GM23338 (cell line): ENCODE data around the gene FAF1. TPM values are rescaled to one million over a fixed set of nuclear protein-coding genes. Genes with fewer than 3 reads are reported as not detected.

ENCODE experiments used
- ATAC-seq: fragments of 200-7000 bp; cut with Tn5 transposase; 3 replicates; pipeline ENCODE4 v1.9.1; 2020
- DNase-seq: peaks from one replicate; pipeline ENCODE4 v3.0.0-alpha.2; 2015; ENCODE audit warnings: low spot score
- H2AFZ ChIP-seq: fragments of 200-600 bp; sonication (generic); 2 replicates; pipeline ENCODE4 v1.8.0; 2016; ENCODE audit warnings: antibody characterized with exemption, mild to moderate bottlenecking, moderate library complexity
- H3F3A ChIP-seq: fragments of 200-600 bp; sonication (generic); replicated peaks from 2 replicates; pipeline ENCODE4 v1.8.0; 2017; ENCODE audit warnings: antibody characterized with exemption, mixed run types, low read depth
- H3K27ac ChIP-seq: fragments of 200-600 bp; sonication (generic); 2 replicates; pipeline ENCODE4 v1.6.1; 2016; ENCODE audit warnings: low read depth
- H3K27me3 ChIP-seq: fragments of 200-600 bp; sonication (generic); 2 replicates; pipeline ENCODE4 v1.8.0; 2016; ENCODE audit warnings: mild to moderate bottlenecking, mixed run types, moderate library complexity; ENCODE audit not compliant: insufficient read depth
- H3K36me3 ChIP-seq: fragments of 200-600 bp; sonication (generic); 2 replicates; pipeline ENCODE4 v1.8.0; 2016; ENCODE audit warnings: mild to moderate bottlenecking; ENCODE audit not compliant: insufficient read depth
- H3K4me1 ChIP-seq: fragments of 200-600 bp; sonication (generic); 2 replicates; pipeline ENCODE4 v1.8.0; 2016; ENCODE audit warnings: mild to moderate bottlenecking, moderate library complexity; ENCODE audit not compliant: insufficient read depth
- H3K4me2 ChIP-seq: fragments of 200-600 bp; sonication (generic); 2 replicates; pipeline ENCODE4 v1.7.1; 2017; ENCODE audit warnings: mixed run types
- H3K4me3 ChIP-seq: fragments of 200-600 bp; sonication (generic); 2 replicates; pipeline ENCODE4 v1.6.1; 2016; ENCODE audit warnings: mixed run types
- H3K79me2 ChIP-seq: fragments of 200-600 bp; sonication (generic); replicated peaks from 2 replicates; pipeline ENCODE4 v1.8.0; 2017; ENCODE audit warnings: mild to moderate bottlenecking; ENCODE audit not compliant: insufficient read depth
- H3K9me2 ChIP-seq: fragments of 200-600 bp; sonication (generic); 2 replicates; pipeline ENCODE4 v1.8.0; 2017; ENCODE audit not compliant: insufficient read depth
- H4K20me1 ChIP-seq: fragments of 200-600 bp; sonication (generic); replicated peaks from 2 replicates; pipeline ENCODE4 v1.8.0; 2017; ENCODE audit warnings: mild to moderate bottlenecking; ENCODE audit not compliant: insufficient read depth
- H3K27ac Mint-ChIP-seq: 2 replicates; pipeline ENCODE4 v1.8.0; 2020; ENCODE audit warnings: inconsistent platforms, mild to moderate bottlenecking, moderate library complexity, mixed read lengths
- H3K27me3 Mint-ChIP-seq: 3 replicates; pipeline ENCODE4 v1.8.0; 2022; ENCODE audit warnings: low read depth, mild to moderate bottlenecking, moderate library complexity, mixed read lengths, inconsistent platforms; ENCODE audit not compliant: insufficient read depth, poor library complexity
- H3K36me3 Mint-ChIP-seq: 3 replicates; pipeline ENCODE4 v1.8.0; 2021; ENCODE audit warnings: low read depth, mild to moderate bottlenecking, inconsistent platforms, moderate library complexity, mixed read lengths
- H3K4me1 Mint-ChIP-seq: 3 replicates; pipeline ENCODE4 v1.8.0; 2020; ENCODE audit warnings: mild to moderate bottlenecking, inconsistent platforms, mixed read lengths
- H3K4me3 Mint-ChIP-seq: 3 replicates; pipeline ENCODE4 v1.8.0; 2021; ENCODE audit warnings: moderate library complexity, mild to moderate bottlenecking, inconsistent platforms, mixed read lengths
- H3K9me3 Mint-ChIP-seq: 3 replicates; pipeline ENCODE4 v1.8.0; 2020; ENCODE audit warnings: moderate library complexity, mild to moderate bottlenecking, inconsistent platforms, mixed read lengths
- CTCF ChIP-seq, 2 experiments: fragments of 200-600 bp in 1 of 2; sonication (generic) in 1 of 2; conservative IDR thresholded peaks; 2 replicates each; pipeline versions ENCODE4 v1.5.1 to v1.6.1; 2016 to 2017; ENCODE audit warnings: antibody characterized with exemption in 2 of 2, low read depth in 2 of 2, mild to moderate bottlenecking in 2 of 2, moderate library complexity in 1 of 2
- ETS1 ChIP-seq: IDR thresholded peaks from 2 replicates; pipeline ENCODE4 v1.6.1; 2016; ENCODE audit warnings: antibody characterized with exemption
- EZH2 ChIP-seq: fragments of 200-600 bp; sonication (generic); IDR thresholded peaks from one replicate; pipeline ENCODE4 v1.8.0; 2017; ENCODE audit warnings: antibody characterized with exemption, mild to moderate bottlenecking, low read depth; ENCODE audit not compliant: unreplicated experiment
- EZH2phosphoT487 ChIP-seq: fragments of 200-600 bp; sonication (generic); IDR thresholded peaks from one replicate; pipeline ENCODE4 v1.8.1; 2018; ENCODE audit warnings: antibody characterized with exemption; ENCODE audit not compliant: unreplicated experiment
- polyA plus RNA-seq: library from polyadenylated mRNA; unstranded; fragments of >200 nt; fragmentation: Nextera tagmentation; extraction: Ambion mirVana; gene quantifications from 2 replicates; pipeline ENCODE4 v1.2.1, GENCODE V29; 2016
- total RNA-seq: library from RNA; depleted of rRNA; stranded (reverse); fragments of >200 nt; shearing (Covaris generic); gene quantifications from 2 replicates; pipeline ENCODE4 v1.2.3, GENCODE V29; 2014
- TF ChIP-seq, protein P1 (sequence below): IDR thresholded peaks from one replicate; pipeline ENCODE4 v1.6.1; 2018; ENCODE audit warnings: antibody characterized with exemption; ENCODE audit not compliant: unreplicated experiment

Gene FAF1
- total and polyA plus RNA-seq, 2 experiments from 2014 or later, result 24.1 to 53.2 TPM

GRCh38 chr1:50425376-50426107, 534.5 kb downstream of the FAF1 start (continued):
- TF ChIP-seq, protein P1, sequence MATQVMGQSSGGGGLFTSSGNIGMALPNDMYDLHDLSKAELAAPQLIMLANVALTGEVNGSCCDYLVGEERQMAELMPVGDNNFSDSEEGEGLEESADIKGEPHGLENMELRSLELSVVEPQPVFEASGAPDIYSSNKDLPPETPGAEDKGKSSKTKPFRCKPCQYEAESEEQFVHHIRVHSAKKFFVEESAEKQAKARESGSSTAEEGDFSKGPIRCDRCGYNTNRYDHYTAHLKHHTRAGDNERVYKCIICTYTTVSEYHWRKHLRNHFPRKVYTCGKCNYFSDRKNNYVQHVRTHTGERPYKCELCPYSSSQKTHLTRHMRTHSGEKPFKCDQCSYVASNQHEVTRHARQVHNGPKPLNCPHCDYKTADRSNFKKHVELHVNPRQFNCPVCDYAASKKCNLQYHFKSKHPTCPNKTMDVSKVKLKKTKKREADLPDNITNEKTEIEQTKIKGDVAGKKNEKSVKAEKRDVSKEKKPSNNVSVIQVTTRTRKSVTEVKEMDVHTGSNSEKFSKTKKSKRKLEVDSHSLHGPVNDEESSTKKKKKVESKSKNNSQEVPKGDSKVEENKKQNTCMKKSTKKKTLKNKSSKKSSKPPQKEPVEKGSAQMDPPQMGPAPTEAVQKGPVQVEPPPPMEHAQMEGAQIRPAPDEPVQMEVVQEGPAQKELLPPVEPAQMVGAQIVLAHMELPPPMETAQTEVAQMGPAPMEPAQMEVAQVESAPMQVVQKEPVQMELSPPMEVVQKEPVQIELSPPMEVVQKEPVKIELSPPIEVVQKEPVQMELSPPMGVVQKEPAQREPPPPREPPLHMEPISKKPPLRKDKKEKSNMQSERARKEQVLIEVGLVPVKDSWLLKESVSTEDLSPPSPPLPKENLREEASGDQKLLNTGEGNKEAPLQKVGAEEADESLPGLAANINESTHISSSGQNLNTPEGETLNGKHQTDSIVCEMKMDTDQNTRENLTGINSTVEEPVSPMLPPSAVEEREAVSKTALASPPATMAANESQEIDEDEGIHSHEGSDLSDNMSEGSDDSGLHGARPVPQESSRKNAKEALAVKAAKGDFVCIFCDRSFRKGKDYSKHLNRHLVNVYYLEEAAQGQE, result no peak
- TF ChIP-seq CTCF (conservative IDR thresholded peaks at IDR 0.05; ENCODE audit: low read depth in 2 of 2), result peak in 1 of 2 experiments; percentile 42; a peak in 2 of 4 replicates
- TF ChIP-seq ETS1, result no peak

DNA sequence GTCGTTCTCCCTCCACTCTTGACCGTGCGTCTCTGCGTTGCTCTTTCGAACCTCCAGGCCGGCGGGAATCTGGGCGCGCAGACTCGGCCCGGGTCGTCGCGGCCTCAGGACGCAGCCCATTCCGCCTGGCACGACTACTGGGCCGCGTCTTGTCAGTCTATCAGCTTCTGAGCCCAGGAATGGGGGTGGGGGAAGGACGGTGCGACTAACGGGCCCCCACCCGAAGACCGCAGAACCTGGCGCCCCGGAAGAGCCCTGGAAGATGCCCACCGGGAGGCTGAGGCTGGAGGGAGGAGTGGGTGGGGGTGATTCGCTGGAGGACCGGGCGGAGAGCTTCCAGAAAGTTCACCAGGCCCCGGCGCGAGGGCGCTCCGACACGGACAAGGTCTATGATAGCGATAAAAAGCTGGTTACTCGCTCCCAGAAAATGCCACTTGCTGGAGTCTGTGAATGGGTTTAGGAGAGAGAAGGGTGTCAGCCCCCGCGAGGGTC, 535.1 kb downstream of the FAF1 start:
- peak overlapping the region; percentile 93; the same call in 1 of the 2 replicates for H3K4me2 ChIP-seq
- H3K9me2 ChIP-seq, result no peaks in the 10 kb centered on the region
- peak overlapping the region; percentile 75; the same call in 1 of the 2 replicates for H3K4me3 ChIP-seq
- Mint-ChIP-seq H3K4me1 (peaks cover 58% of the 10 kb centered on the region), H3K4me3 (peak overlapping the region; percentile 76), H3K9me3 (peaks cover 6% of the 10 kb centered on the region), H3K27ac (no peak overlapping the region), H3K27me3 (peaks cover 99% of the 10 kb centered on the region), H3K36me3 (peaks cover 4% of the 10 kb centered on the region; the same call in 2 of the 3 replicates)
- no peak for TF ChIP-seq CTCF (conservative IDR thresholded peaks at IDR 0.05; ENCODE audit: low read depth in 2 of 2)
- peak; percentile 53 for TF ChIP-seq EZH2phosphoT487
- TF ChIP-seq EZH2, result peak; percentile 82
- no peak overlapping the region for H2AFZ ChIP-seq
- peak; percentile 33 for DNase-seq
- ATAC-seq, result no peak
- peaks cover 38% of the 10 kb centered on the region for H3K4me1 ChIP-seq
- H3K79me2 ChIP-seq, result no peaks in the 10 kb centered on the region
- no peak overlapping the region for H3K27ac ChIP-seq
- H3F3A ChIP-seq, result peaks cover 14% of the 10 kb centered on the region; the same call in 1 of the 2 replicates
- H3K36me3 ChIP-seq, result no peaks in the 10 kb centered on the region; the same call in 1 of the 2 replicates
- H4K20me1 ChIP-seq, result peaks cover 46% of the 10 kb centered on the region
- H3K27me3 ChIP-seq, result peaks cover 100% of the 10 kb centered on the region
